NT2/D1 (cell line): ENCODE measurements around the gene WDR1.

Experiments
- YY1 ChIP-seq: IDR thresholded peaks from 2 replicates; pipeline ENCODE4 v1.6.1; 2011; ENCODE audit not compliant: insufficient read length, insufficient read depth
- ZNF274 ChIP-seq: IDR thresholded peaks from 2 replicates; pipeline ENCODE4 v1.6.1; 2011; ENCODE audit warnings: mild to moderate bottlenecking, low read depth, low read length

DNA sequence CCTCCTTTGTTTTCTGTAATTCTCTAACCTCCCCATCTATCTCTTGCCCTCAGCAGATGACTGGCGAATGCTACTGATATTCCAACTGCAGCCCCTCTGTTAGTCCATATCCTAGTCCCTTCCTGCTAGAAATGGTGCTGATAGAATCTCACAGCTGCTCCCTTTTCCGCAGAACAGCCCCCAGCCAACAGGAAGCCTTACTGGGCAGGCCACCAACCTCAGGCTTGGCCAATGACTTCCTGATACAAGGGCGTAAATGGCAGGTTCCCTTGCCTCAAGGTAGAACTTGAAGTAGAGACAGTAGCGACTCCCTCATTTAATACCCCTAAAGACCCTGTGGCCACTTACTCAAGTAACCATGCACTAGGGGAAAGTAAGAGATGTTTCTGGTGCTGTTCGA, 68.6 kb downstream of the WDR1 start:
- TF ChIP-seq YY1 (no peak), ZNF274 (no peak)
